ENCODE results near the gene COL13A1.
A peak's percentile ranks its signal among the peaks of the same experiment; 100 is the strongest.

COL13A1 gene

GRCh38 chr10:69875856-69876255, 74.2 kb downstream of the COL13A1 start:
- no peak for DNase-seq (ENCODE audit: low read depth)
- TF ChIP-seq CTCF (conservative IDR thresholded peaks at IDR 0.05; ENCODE audit: low read length): no peak
- no peak overlapping the region for H3K4me3 ChIP-seq (ENCODE audit: low read length)

GRCh38 chr10:69876286-69876685, 74.6 kb downstream of the COL13A1 start:
- TF ChIP-seq CTCF (conservative IDR thresholded peaks at IDR 0.05; ENCODE audit: low read length): no peak
- no peak overlapping the region for H3K4me3 ChIP-seq (ENCODE audit: low read length)
- DNase-seq (ENCODE audit: low read depth): no peak

GRCh38 chr10:69876931-69877330, 75.2 kb downstream of the COL13A1 start:
- no peak for DNase-seq (ENCODE audit: low read depth)
- no peak for TF ChIP-seq CTCF (conservative IDR thresholded peaks at IDR 0.05; ENCODE audit: low read length)
- no peak overlapping the region for H3K4me3 ChIP-seq (ENCODE audit: low read length)

- DNase-seq (ENCODE audit: low read depth): peak; percentile 45
- TF ChIP-seq CTCF (conservative IDR thresholded peaks at IDR 0.05; ENCODE audit: low read length): no peak
- no peak overlapping the region for H3K4me3 ChIP-seq (ENCODE audit: low read length)
Observed at GRCh38 chr10:69878038-69878437, 76.3 kb downstream of the COL13A1 start.

GRCh38 chr10:69878951-69879350, 77.2 kb downstream of the COL13A1 start:
- DNase-seq (ENCODE audit: low read depth): no peak
- no peak for TF ChIP-seq CTCF (conservative IDR thresholded peaks at IDR 0.05; ENCODE audit: low read length)
- no peak overlapping the region for H3K4me3 ChIP-seq (ENCODE audit: low read length)

GRCh38 chr10:69879634-69880257, 78.0 kb downstream of the COL13A1 start:
- DNase-seq (ENCODE audit: low read depth): no peak
- TF ChIP-seq CTCF (conservative IDR thresholded peaks at IDR 0.05; ENCODE audit: low read length): no peak
- H3K4me3 ChIP-seq (ENCODE audit: low read length): no peak overlapping the region

GRCh38 chr10:69880301-69881081, 78.8 kb downstream of the COL13A1 start:
- no peak overlapping the region for H3K4me3 ChIP-seq (ENCODE audit: low read length)
- no peak for DNase-seq (ENCODE audit: low read depth)
- no peak for TF ChIP-seq CTCF (conservative IDR thresholded peaks at IDR 0.05; ENCODE audit: low read length)
